ENCODE measurements around the gene ABCC3.
A peak's percentile ranks its signal among the peaks of the same experiment; 100 is the strongest.

Gene ABCC3

GRCh38 chr17:50645748-50646682, 11.3 kb downstream of the ABCC3 start:
- no peak for DNase-seq

- no peak for DNase-seq
These were observed 12.5 kb downstream of the ABCC3 start for GRCh38 chr17:50647187-50647586.

- no peak for DNase-seq
These were observed 14.6 kb downstream of the ABCC3 start for GRCh38 chr17:50649042-50649908.

GRCh38 chr17:50651661-50652060, 17.0 kb downstream of the ABCC3 start:
- no peak for DNase-seq

- no peak for DNase-seq
These were observed 19.1 kb downstream of the ABCC3 start for GRCh38 chr17:50653738-50654137.

- no peak for DNase-seq
These were observed 21.8 kb downstream of the ABCC3 start for GRCh38 chr17:50656509-50656908.

GRCh38 chr17:50657054-50657453, 22.4 kb downstream of the ABCC3 start:
- no peak for DNase-seq

GRCh38 chr17:50657627-50658026, 22.9 kb downstream of the ABCC3 start:
- no peak for DNase-seq

- no peak for DNase-seq
These were observed 23.9 kb downstream of the ABCC3 start for GRCh38 chr17:50658616-50659015.

- DNase-seq = no peak
These were observed 24.5 kb downstream of the ABCC3 start for GRCh38 chr17:50659179-50659578.

- no peak for DNase-seq
These were observed 25.6 kb downstream of the ABCC3 start for GRCh38 chr17:50660042-50660886.

- no peak for DNase-seq
These were observed 26.2 kb downstream of the ABCC3 start for GRCh38 chr17:50660887-50661345.

GRCh38 chr17:50661348-50661747, 26.7 kb downstream of the ABCC3 start:
- DNase-seq = no peak

- DNase-seq = peak; percentile 96
These were observed 27.2 kb downstream of the ABCC3 start for GRCh38 chr17:50661795-50662391.

- no peak for DNase-seq
These were observed 28.0 kb downstream of the ABCC3 start for GRCh38 chr17:50662632-50663225.

GRCh38 chr17:50663812-50664374, 29.2 kb downstream of the ABCC3 start:
- DNase-seq = no peak

- DNase-seq = no peak
These were observed 30.2 kb downstream of the ABCC3 start for GRCh38 chr17:50664788-50665458.

- DNase-seq = no peak
These were observed 31.2 kb downstream of the ABCC3 start for GRCh38 chr17:50665838-50666237.

- no peak for DNase-seq
These were observed 31.6 kb downstream of the ABCC3 start for GRCh38 chr17:50666316-50666715.

- no peak for DNase-seq
These were observed 32.8 kb downstream of the ABCC3 start for GRCh38 chr17:50667259-50668024.

Data from kidney glomerular epithelial cell (primary cell).